Bronchial epithelial cell (primary cell): Measurements from ENCODE around the gene PPARG. TPM values are rescaled to one million over a fixed set of nuclear protein-coding genes. Genes with fewer than 3 reads are reported as not detected.
A peak's percentile ranks its signal among the peaks of the same experiment; 100 is the strongest.
"Not testable (repeated sequence)": the region's sequence is repeated elsewhere in the genome, so short reads cannot be mapped to it uniquely, and the experiment has no call there.

Experiments used
- DNase-seq: peaks from one replicate; pipeline ENCODE4 v3.0.0-alpha.2; 2010; ENCODE audit warnings: low read depth
- FAIRE-seq: peaks from 2 replicates; lab custom pipeline; 2011; peaks lifted over from hg19 to GRCh38; lab: Jason Lieb, UNC
- H3K27me3 ChIP-seq: 2 replicates; pipeline ENCODE4 v1.5.1; 2011; ENCODE audit warnings: low read length; ENCODE audit not compliant: control insufficient read depth, insufficient read depth
- H3K36me3 ChIP-seq: 2 replicates; pipeline ENCODE4 v1.5.1; 2011; ENCODE audit warnings: low read length; ENCODE audit not compliant: control insufficient read depth, insufficient read depth
- H3K4me3 ChIP-seq: 2 replicates; pipeline ENCODE4 v1.5.1; 2011; ENCODE audit warnings: mild to moderate bottlenecking, low read depth, low read length, control low read depth
- CTCF ChIP-seq: IDR thresholded peaks from 2 replicates; pipeline ENCODE4 v1.5.1; 2011; ENCODE audit warnings: mild to moderate bottlenecking, moderate library complexity, low read length, control low read depth, inconsistent platforms; ENCODE audit not compliant: insufficient read depth, severe bottlenecking
- total RNA-seq: library from RNA; depleted of rRNA; stranded (reverse); fragments of >200 nt; gene quantifications from 2 replicates; pipeline ENCODE4 v1.2.1, GENCODE V29; 2014

PPARG gene
- total RNA-seq, 1 donor from 2014 or later, result 14.5 TPM

DNA sequence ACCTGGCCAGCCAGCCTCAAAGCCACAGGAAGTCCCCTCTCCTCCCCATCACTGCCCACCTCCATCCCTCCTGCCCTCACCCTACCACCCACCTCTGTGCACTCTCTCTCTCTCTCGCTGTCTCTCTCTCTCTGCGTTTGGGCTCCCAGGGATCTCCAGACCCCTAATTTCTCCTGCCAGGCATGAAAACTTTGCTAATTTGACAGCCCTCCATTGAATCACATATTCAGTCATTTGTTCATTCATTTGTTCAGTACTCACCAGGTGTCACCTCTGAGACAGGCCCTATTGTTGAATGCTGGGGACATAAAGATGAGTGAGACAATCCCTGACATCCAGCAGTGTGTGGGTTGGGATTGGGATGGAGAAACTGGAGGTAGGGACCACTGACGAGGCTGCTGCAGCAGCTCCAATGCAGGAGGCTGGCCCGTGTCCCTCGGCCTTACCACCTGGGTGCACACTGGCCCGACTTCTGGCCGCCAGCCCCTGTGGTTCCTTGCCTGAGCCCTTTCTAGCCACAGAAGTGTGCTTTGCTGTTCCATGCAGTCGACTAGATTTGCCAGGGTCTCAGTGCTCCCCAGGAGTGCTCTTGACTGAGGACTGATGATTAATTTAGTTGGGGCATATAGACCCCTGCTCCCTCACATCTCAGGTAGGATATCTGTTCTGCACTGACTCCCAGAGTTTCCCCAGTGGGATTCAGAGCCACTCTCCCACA, 156.8 kb downstream of the PPARG start:
- TF ChIP-seq CTCF, result no peak
- DNase-seq, result no peak
- no peaks in the 10 kb centered on the region for H3K36me3 ChIP-seq
- no peak overlapping the region for H3K4me3 ChIP-seq
- FAIRE-seq, result no peak
- no peaks in the 10 kb centered on the region for H3K27me3 ChIP-seq

GRCh38 chr3:12446298-12446697, 157.4 kb downstream of the PPARG start:
- no peak for TF ChIP-seq CTCF
- Histone ChIP-seq H3K27me3 (no peaks in the 10 kb centered on the region), H3K4me3 (no peak overlapping the region), H3K36me3 (no peaks in the 10 kb centered on the region)
- FAIRE-seq (no peak), DNase-seq (no peak)

DNA sequence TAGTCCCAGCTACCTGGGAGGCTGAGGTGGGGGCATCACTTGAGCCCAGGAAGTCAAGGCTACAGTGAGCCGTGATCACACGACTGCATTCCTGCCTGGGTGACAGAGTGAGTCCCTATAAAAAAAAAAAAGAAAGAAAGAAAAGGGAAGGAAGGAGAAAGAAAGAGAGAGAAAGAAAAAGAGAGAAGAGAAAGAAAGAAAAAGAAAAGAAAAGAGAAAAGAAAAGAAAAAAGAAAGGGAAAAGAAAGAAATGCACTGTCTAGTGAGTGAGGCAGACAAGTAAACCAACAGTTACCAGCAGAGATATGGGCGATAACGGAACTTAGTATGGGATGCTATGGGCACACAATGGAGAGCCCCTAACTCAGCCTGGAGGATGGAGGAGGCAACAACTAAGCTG, 158.2 kb downstream of the PPARG start:
- Histone ChIP-seq H3K27me3 (no peaks in the 10 kb centered on the region), H3K4me3 (no peak overlapping the region), H3K36me3 (no peaks in the 10 kb centered on the region)
- no peak for TF ChIP-seq CTCF
- DNase-seq (no peak), FAIRE-seq (no peak)

- not testable (repeated sequence) for H3K4me3 ChIP-seq, H3K36me3 ChIP-seq, DNase-seq, H3K27me3 ChIP-seq
- peak; percentile 64 for FAIRE-seq
These were observed 159.7 kb downstream of the PPARG start for GRCh38 chr3:12448404-12449202.

GRCh38 chr3:12449889-12450682, 161.2 kb downstream of the PPARG start:
- H3K36me3 ChIP-seq, result no peaks in the 10 kb centered on the region
- no peak for TF ChIP-seq CTCF

GRCh38 chr3:12451481-12451880, 162.6 kb downstream of the PPARG start:
- no peak for FAIRE-seq
- TF ChIP-seq CTCF, result no peak
- Histone ChIP-seq H3K27me3 (no peaks in the 10 kb centered on the region), H3K4me3 (no peak overlapping the region), H3K36me3 (no peaks in the 10 kb centered on the region)
- no peak for DNase-seq

More at GRCh38 chr3:12449889-12450682, 161.2 kb downstream of the PPARG start:
- DNase-seq (no peak), FAIRE-seq (no peak)
- Histone ChIP-seq H3K4me3 (no peak overlapping the region), H3K27me3 (no peaks in the 10 kb centered on the region)
